Thyroid gland (tissue), 4 donors: ENCODE measurements around the gene SVBP. TPM values are rescaled to one million over a fixed set of nuclear protein-coding genes. Genes with fewer than 3 reads are reported as not detected.

ENCODE experiments used
- DNase-seq, 2 donors: peaks; one replicate each; pipeline ENCODE4 v3.0.0-alpha.2; 2019
- H3K27ac ChIP-seq, 3 donors: fragments of 200-600 bp; sonication (generic); 1 replicate in 2 of 3; 2 replicates in 1 of 3; pipeline ENCODE4 v1.5.1; 2016 to 2019; ENCODE audit warnings: mild to moderate bottlenecking in 1 of 3, moderate library complexity in 1 of 3
- H3K27me3 ChIP-seq: fragments of 200-600 bp; sonication (generic); one replicate; pipeline ENCODE4 v1.5.1; 2019
- H3K36me3 ChIP-seq, 2 donors: fragments of 200-600 bp; sonication (generic); one replicate each; pipeline ENCODE4 v1.5.1; 2016 to 2019
- H3K4me1 ChIP-seq, 2 donors: fragments of 200-600 bp; sonication (generic); one replicate each; pipeline ENCODE4 v1.5.1; 2017 to 2019
- H3K4me3 ChIP-seq, 3 donors: fragments of 200-600 bp; sonication (generic); replicated peaks in 1 of 3; 1 replicate in 2 of 3; 2 replicates in 1 of 3; pipeline ENCODE4 v1.5.1; 2016; ENCODE audit warnings: mild to moderate bottlenecking in 1 of 3
- H3K9me3 ChIP-seq: fragments of 200-600 bp; sonication (generic); one replicate; pipeline ENCODE4 v1.5.1; 2017
- CTCF ChIP-seq, 6 experiments: fragments of 200-600 bp in 3 of 6; fragments of 450-650 bp in 3 of 6; sonication (generic) in 3 of 6; IDR thresholded peaks; one replicate each; pipeline ENCODE4 v1.5.1; 2016 to 2019; ENCODE audit warnings: antibody characterized with exemption in 6 of 6, mild to moderate bottlenecking in 2 of 6, inconsistent platforms in 1 of 6, moderate library complexity in 1 of 6
- POLR2A ChIP-seq, 2 donors: fragments of 450-650 bp; IDR thresholded peaks; one replicate each; pipeline ENCODE4 v1.6.1; 2017; ENCODE audit warnings: antibody characterized with exemption in 2 of 2, mild to moderate bottlenecking in 2 of 2, moderate library complexity in 1 of 2
- WGBS, 2 donors: methylation state at CpG; one replicate each; pipeline ENCODE4 v1.1.5; 2017; 5-methylcytosine and 5-hydroxymethylcytosine counted together
- intact Hi-C: fragments of 100-400 bp; cut with DNase I; formaldehyde crosslinking; loops from one replicate; pipeline ENCODE4 v1.15.1; 2023
- total RNA-seq, 4 donors: library from RNA; depleted of rRNA; stranded (reverse); fragments of >200 nt; gene quantifications; one replicate each; pipeline ENCODE4 v1.2.3, GENCODE V29; 2016

The SVBP gene
- total RNA-seq, 4 donors from 2014 or later, result 20.4 to 29.0 (median 21.6) TPM

GRCh38 chr1:42845866-42846256, 28.7 kb upstream of the SVBP start:
- no peak for DNase-seq
- H3K27me3 ChIP-seq, result no peaks in the 10 kb centered on the region
- 11 to 13% methylated on average over 10 of the region's 10 CpGs for WGBS, 2 donors
- peak overlapping the region in 2 of 3 donors; percentile 3 to 42 for H3K27ac ChIP-seq
- H3K9me3 ChIP-seq, result no peaks in the 10 kb centered on the region
- intact Hi-C loops, result no loop called here
- peaks cover 17 to 24% of the 10 kb centered on the region in 2 donors for H3K4me1 ChIP-seq
- peak overlapping the region; percentile 11 to 93 (median 42) for H3K4me3 ChIP-seq
- TF ChIP-seq POLR2A (IDR thresholded peaks at IDR 0.05) (no peak), CTCF (IDR thresholded peaks at IDR 0.05) (no peak)
- peaks cover 1 to 7% of the 10 kb centered on the region in 2 donors for H3K36me3 ChIP-seq

GRCh38 chr1:42845193-42845592, 28.0 kb upstream of the SVBP start:
- Histone ChIP-seq H3K36me3 (peaks cover 0 to 6% of the 10 kb centered on the region in 2 donors), H3K9me3 (no peaks in the 10 kb centered on the region), H3K4me3 (no peak overlapping the region), H3K4me1 (peaks cover 17 to 24% of the 10 kb centered on the region in 2 donors), H3K27ac (peak overlapping the region in 1 of 3 donors; percentile 28), H3K27me3 (no peaks in the 10 kb centered on the region)
- WGBS, 2 donors, result 67 to 73% methylated on average over 1 of the region's 1 CpG
- intact Hi-C loops, result no loop called here
- DNase-seq, result no peak
- TF ChIP-seq CTCF (IDR thresholded peaks at IDR 0.05) (no peak), POLR2A (IDR thresholded peaks at IDR 0.05) (no peak)

GRCh38 chr1:42844592-42845140, 27.5 kb upstream of the SVBP start:
- Histone ChIP-seq H3K36me3 (peaks cover 0 to 6% of the 10 kb centered on the region in 2 donors), H3K9me3 (no peaks in the 10 kb centered on the region), H3K4me3 (no peak overlapping the region), H3K27me3 (no peaks in the 10 kb centered on the region), H3K27ac (peak overlapping the region in 1 of 3 donors; percentile 28), H3K4me1 (peaks cover 17 to 24% of the 10 kb centered on the region in 2 donors)
- 94 to 95% methylated on average over 4 of the region's 4 CpGs for WGBS, 2 donors
- peak; percentile 12 to 62 for DNase-seq
- intact Hi-C loops, result no loop called here
- TF ChIP-seq CTCF (IDR thresholded peaks at IDR 0.05) (no peak), POLR2A (IDR thresholded peaks at IDR 0.05) (no peak)

- no peak overlapping the region for H3K27ac ChIP-seq
- no peak for TF ChIP-seq CTCF (IDR thresholded peaks at IDR 0.05)
- TF ChIP-seq POLR2A (IDR thresholded peaks at IDR 0.05), result no peak
- H3K36me3 ChIP-seq, result peaks cover 0 to 6% of the 10 kb centered on the region in 2 donors
- WGBS, 2 donors, result 96% methylated on average over 2 of the region's 2 CpGs
- H3K27me3 ChIP-seq, result no peaks in the 10 kb centered on the region
- no peak overlapping the region for H3K4me3 ChIP-seq
- H3K4me1 ChIP-seq, result peaks cover 10 to 13% of the 10 kb centered on the region in 2 donors
- no peak for DNase-seq
- intact Hi-C loops, result no loop called here
- H3K9me3 ChIP-seq, result no peaks in the 10 kb centered on the region
These were observed 24.4 kb upstream of the SVBP start for GRCh38 chr1:42841440-42842147.

GRCh38 chr1:42841010-42841409, 23.8 kb upstream of the SVBP start:
- H3K4me3 ChIP-seq, result no peak overlapping the region
- H3K4me1 ChIP-seq, result peaks cover 10 to 13% of the 10 kb centered on the region in 2 donors
- no peak for DNase-seq
- no peaks in the 10 kb centered on the region for H3K9me3 ChIP-seq
- H3K27me3 ChIP-seq, result no peaks in the 10 kb centered on the region
- intact Hi-C loops, result no loop called here
- H3K36me3 ChIP-seq, result peaks cover 0 to 6% of the 10 kb centered on the region in 2 donors
- TF ChIP-seq POLR2A (IDR thresholded peaks at IDR 0.05) (no peak), CTCF (IDR thresholded peaks at IDR 0.05) (no peak)
- H3K27ac ChIP-seq, result no peak overlapping the region
- 90% methylated on average over 3 of the region's 3 CpGs for WGBS, 2 donors
